KMS-11 (cell line): ENCODE data around the gene ARMH3.
"Not testable (repeated sequence)": the region's sequence is repeated elsewhere in the genome, so short reads cannot be mapped to it uniquely, and the experiment has no call there.

Source experiments
- H2AFZ ChIP-seq: fragments of 200-600 bp; sonication (generic); 2 replicates; pipeline ENCODE4 v1.6.1; 2016; ENCODE audit warnings: antibody characterized with exemption, mixed run types, low read depth
- H3K27ac ChIP-seq: fragments of 200-600 bp; sonication (generic); 2 replicates; pipeline ENCODE4 v1.6.1; 2016; ENCODE audit warnings: mild to moderate bottlenecking, mixed run types
- H3K27me3 ChIP-seq: fragments of 200-600 bp; sonication (generic); 2 replicates; pipeline ENCODE4 v1.6.1; 2017; ENCODE audit warnings: mild to moderate bottlenecking, low read depth, mixed run types, moderate library complexity; ENCODE audit not compliant: insufficient read depth
- H3K36me3 ChIP-seq: fragments of 200-600 bp; sonication (generic); 2 replicates; pipeline ENCODE4 v1.6.1; 2017; ENCODE audit warnings: mild to moderate bottlenecking, mixed run types; ENCODE audit not compliant: insufficient read depth
- H3K4me1 ChIP-seq: fragments of 200-600 bp; sonication (generic); 2 replicates; pipeline ENCODE4 v1.6.1; 2016; ENCODE audit warnings: mild to moderate bottlenecking, low read depth, mixed run types; ENCODE audit not compliant: poor library complexity, severe bottlenecking
- H3K4me2 ChIP-seq: fragments of 200-600 bp; sonication (generic); 2 replicates; pipeline ENCODE4 v1.7.0; 2016; ENCODE audit warnings: mild to moderate bottlenecking, mixed run types
- H3K4me3 ChIP-seq: fragments of 200-600 bp; sonication (generic); IDR thresholded peaks from 2 replicates; pipeline ENCODE4 v1.6.1; 2017; ENCODE audit warnings: low read depth, low read length, mixed read lengths; ENCODE audit not compliant: insufficient read depth
- H3K79me2 ChIP-seq: fragments of 200-600 bp; sonication (generic); 2 replicates; pipeline ENCODE4 v1.6.1; 2016; ENCODE audit warnings: low read depth, mixed run types; ENCODE audit not compliant: insufficient read depth
- H3K9ac ChIP-seq: fragments of 200-600 bp; sonication (generic); 2 replicates; pipeline ENCODE4 v1.6.1; 2016; ENCODE audit warnings: mild to moderate bottlenecking, mixed run types
- H4K20me1 ChIP-seq: fragments of 200-600 bp; sonication (generic); 2 replicates; pipeline ENCODE4 v1.6.1; 2016; ENCODE audit warnings: mild to moderate bottlenecking, mixed run types; ENCODE audit not compliant: insufficient read depth
- CTCF ChIP-seq: fragments of 200-600 bp; sonication (generic); conservative IDR thresholded peaks from 2 replicates; pipeline ENCODE4 v1.6.1; 2017; ENCODE audit warnings: low read depth, mild to moderate bottlenecking, antibody characterized with exemption, low read length, moderate library complexity, mixed read lengths

ARMH3 gene

GRCh38 chr10:101993221-101993620 lies 62.8 kb downstream of the ARMH3 start:
- Histone ChIP-seq H3K4me2 (no peak overlapping the region), H3K27me3 (no peaks in the 10 kb centered on the region), H3K79me2 (no peaks in the 10 kb centered on the region), H2AFZ (no peak overlapping the region), H3K36me3 (no peaks in the 10 kb centered on the region; the same call in 1 of the 2 replicates), H3K9ac (no peak overlapping the region), H3K4me1 (no peaks in the 10 kb centered on the region), H3K27ac (no peak overlapping the region), H3K4me3 (no peak overlapping the region), H4K20me1 (no peaks in the 10 kb centered on the region)
- TF ChIP-seq CTCF: no peak

- H3K9ac ChIP-seq: no peak overlapping the region
- no peak for TF ChIP-seq CTCF
- no peaks in the 10 kb centered on the region; the same call in 1 of the 2 replicates for H3K36me3 ChIP-seq
- no peaks in the 10 kb centered on the region for H3K79me2 ChIP-seq
- no peak overlapping the region for H3K27ac ChIP-seq
- H3K4me2 ChIP-seq: no peak overlapping the region
- no peaks in the 10 kb centered on the region for H3K27me3 ChIP-seq
- H3K4me3 ChIP-seq: no peak overlapping the region
- no peaks in the 10 kb centered on the region for H3K4me1 ChIP-seq
- no peak overlapping the region for H2AFZ ChIP-seq
- no peaks in the 10 kb centered on the region for H4K20me1 ChIP-seq
Measured at GRCh38 chr10:101987136-101987535, 68.8 kb downstream of the ARMH3 start.

- no peak overlapping the region for H3K9ac ChIP-seq
Measured at GRCh38 chr10:101986624-101986971, 69.4 kb downstream of the ARMH3 start.

GRCh38 chr10:101980677-101981076 lies 75.3 kb downstream of the ARMH3 start:
- H3K36me3 ChIP-seq, H3K4me2 ChIP-seq, H3K4me3 ChIP-seq, H2AFZ ChIP-seq, H4K20me1 ChIP-seq, H3K27ac ChIP-seq, H3K79me2 ChIP-seq, H3K27me3 ChIP-seq, H3K9ac ChIP-seq, H3K4me1 ChIP-seq: not testable (repeated sequence)

More at GRCh38 chr10:101986624-101986971, 69.4 kb downstream of the ARMH3 start:
- Histone ChIP-seq H4K20me1 (no peaks in the 10 kb centered on the region), H3K27ac (no peak overlapping the region), H3K4me1 (no peaks in the 10 kb centered on the region), H3K79me2 (no peaks in the 10 kb centered on the region), H3K4me3 (no peak overlapping the region), H3K27me3 (no peaks in the 10 kb centered on the region), H2AFZ (no peak overlapping the region), H3K36me3 (no peaks in the 10 kb centered on the region; the same call in 1 of the 2 replicates), H3K4me2 (no peak overlapping the region)
- TF ChIP-seq CTCF: no peak

GRCh38 chr10:101974091-101974971 lies 81.6 kb downstream of the ARMH3 start:
- Histone ChIP-seq H2AFZ (no peak overlapping the region), H3K4me2 (no peak overlapping the region), H3K36me3 (no peaks in the 10 kb centered on the region), H3K4me3 (no peak overlapping the region), H4K20me1 (no peaks in the 10 kb centered on the region), H3K27me3 (no peaks in the 10 kb centered on the region), H3K4me1 (peaks cover 2% of the 10 kb centered on the region), H3K27ac (no peak overlapping the region), H3K9ac (no peak overlapping the region), H3K79me2 (no peaks in the 10 kb centered on the region)
- no peak for TF ChIP-seq CTCF
